Upper lobe of right lung (tissue), 1 donor: ENCODE data around the gene MTHFD1L. TPM values are rescaled to one million over a fixed set of nuclear protein-coding genes. Genes with fewer than 3 reads are reported as not detected.

Source experiments
- ATAC-seq: fragments of 200-7000 bp; cut with Tn5 transposase; one replicate; pipeline ENCODE4 v1.9.1; 2020; ENCODE audit warnings: mild to moderate bottlenecking, moderate library complexity
- DNase-seq: peaks from one replicate; pipeline ENCODE4 v3.0.0-alpha.2; 2020
- H3K27ac ChIP-seq: fragments of 200-600 bp; one replicate; pipeline ENCODE4 v1.8.0; 2022
- H3K27me3 ChIP-seq: fragments of 200-600 bp; one replicate; pipeline ENCODE4 v1.8.0; 2022; ENCODE audit warnings: mild to moderate bottlenecking
- H3K36me3 ChIP-seq: fragments of 200-600 bp; one replicate; pipeline ENCODE4 v1.8.0; 2022
- H3K4me1 ChIP-seq: fragments of 200-600 bp; one replicate; pipeline ENCODE4 v1.8.0; 2022
- H3K4me3 ChIP-seq: fragments of 200-600 bp; one replicate; pipeline ENCODE4 v1.8.0; 2022; ENCODE audit warnings: mild to moderate bottlenecking
- H3K9me3 ChIP-seq: fragments of 200-600 bp; one replicate; pipeline ENCODE4 v1.8.0; 2022
- intact Hi-C: fragments of 100-400 bp; cut with DNase I; formaldehyde crosslinking; loops from one replicate; pipeline ENCODE4 v1.11.0; 2022
- total RNA-seq: library from RNA; stranded (reverse); fragmentation: NEBNext Ultra II Directional; extraction: Animal tissue kit (Norgen Biotek cat#: 25700); gene quantifications from one replicate; pipeline ENCODE4 v1.2.1, GENCODE V29; 2021
- TF ChIP-seq, protein P1 (sequence below): fragments of 200-600 bp; IDR thresholded peaks from one replicate; pipeline ENCODE4 v1.8.0; 2022; ENCODE audit warnings: antibody characterized with exemption
- donor health status: DM: no; HTN: yes; CAD: no; lungs with severe emphysema.

Gene MTHFD1L
- total RNA-seq, 1 donor from 2014 or later, result 27.9 TPM

DNA sequence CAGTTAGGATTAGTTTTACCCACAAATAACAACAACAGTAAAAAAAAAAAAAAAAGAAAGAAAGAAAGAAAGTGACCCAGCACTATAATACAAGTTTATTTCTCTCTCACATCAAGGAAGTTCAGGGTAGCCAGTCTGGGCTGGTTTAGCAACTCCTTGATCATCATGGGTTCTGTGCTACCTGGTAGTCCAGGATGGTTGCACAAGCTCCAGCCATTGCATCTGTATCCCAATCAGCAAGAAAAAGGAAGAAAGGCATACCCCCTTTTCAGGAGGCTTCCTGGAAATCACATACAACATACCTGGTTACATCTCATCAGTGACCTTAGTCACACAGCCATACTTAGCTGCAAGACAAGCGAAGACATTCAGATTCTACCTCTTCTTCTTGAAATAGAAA, 128.5 kb downstream of the MTHFD1L start:
- H3K36me3 ChIP-seq, result no peaks in the 10 kb centered on the region
- TF ChIP-seq, protein P1, sequence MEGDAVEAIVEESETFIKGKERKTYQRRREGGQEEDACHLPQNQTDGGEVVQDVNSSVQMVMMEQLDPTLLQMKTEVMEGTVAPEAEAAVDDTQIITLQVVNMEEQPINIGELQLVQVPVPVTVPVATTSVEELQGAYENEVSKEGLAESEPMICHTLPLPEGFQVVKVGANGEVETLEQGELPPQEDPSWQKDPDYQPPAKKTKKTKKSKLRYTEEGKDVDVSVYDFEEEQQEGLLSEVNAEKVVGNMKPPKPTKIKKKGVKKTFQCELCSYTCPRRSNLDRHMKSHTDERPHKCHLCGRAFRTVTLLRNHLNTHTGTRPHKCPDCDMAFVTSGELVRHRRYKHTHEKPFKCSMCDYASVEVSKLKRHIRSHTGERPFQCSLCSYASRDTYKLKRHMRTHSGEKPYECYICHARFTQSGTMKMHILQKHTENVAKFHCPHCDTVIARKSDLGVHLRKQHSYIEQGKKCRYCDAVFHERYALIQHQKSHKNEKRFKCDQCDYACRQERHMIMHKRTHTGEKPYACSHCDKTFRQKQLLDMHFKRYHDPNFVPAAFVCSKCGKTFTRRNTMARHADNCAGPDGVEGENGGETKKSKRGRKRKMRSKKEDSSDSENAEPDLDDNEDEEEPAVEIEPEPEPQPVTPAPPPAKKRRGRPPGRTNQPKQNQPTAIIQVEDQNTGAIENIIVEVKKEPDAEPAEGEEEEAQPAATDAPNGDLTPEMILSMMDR, result no peak
- H3K9me3 ChIP-seq, result no peaks in the 10 kb centered on the region
- DNase-seq, result no peak
- H3K4me1 ChIP-seq, result no peaks in the 10 kb centered on the region
- H3K27me3 ChIP-seq, result no peaks in the 10 kb centered on the region
- no peak for ATAC-seq
- H3K4me3 ChIP-seq, result no peak overlapping the region
- intact Hi-C loops, result loop anchor here (10.0 kb wide), 1 partner anchor 49 kb away; no protein-coding TSS in a partner anchor
- H3K27ac ChIP-seq, result no peak overlapping the region

DNA sequence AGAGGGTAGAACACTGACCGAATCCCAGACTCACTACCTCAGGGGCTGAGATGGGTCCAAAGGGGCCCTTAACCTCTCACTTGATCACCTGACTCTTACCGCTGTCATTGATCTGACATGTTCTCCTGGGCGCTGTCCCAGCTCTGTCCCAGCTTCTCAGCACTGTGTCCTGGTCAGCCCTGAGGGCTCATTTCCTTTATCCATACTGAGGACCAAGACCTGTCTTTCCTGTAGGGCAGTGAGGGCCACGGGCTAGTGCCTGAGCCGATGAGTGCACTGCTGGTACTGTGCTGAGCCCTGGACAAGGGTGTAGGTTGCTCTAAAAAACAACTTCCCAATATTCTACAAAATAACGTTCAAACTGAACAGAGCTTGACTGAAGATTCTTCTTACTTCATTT, 131.5 kb downstream of the MTHFD1L start:
- intact Hi-C loops, result loop anchor here (10.0 kb wide), 1 partner anchor 52 kb away; no protein-coding TSS in a partner anchor
- no peak for ATAC-seq
- Histone ChIP-seq H3K4me1 (no peaks in the 10 kb centered on the region), H3K4me3 (no peak overlapping the region), H3K36me3 (no peaks in the 10 kb centered on the region), H3K9me3 (no peaks in the 10 kb centered on the region), H3K27ac (no peak overlapping the region), H3K27me3 (no peaks in the 10 kb centered on the region)
- no peak for DNase-seq
- TF ChIP-seq, protein P1, result no peak

DNA sequence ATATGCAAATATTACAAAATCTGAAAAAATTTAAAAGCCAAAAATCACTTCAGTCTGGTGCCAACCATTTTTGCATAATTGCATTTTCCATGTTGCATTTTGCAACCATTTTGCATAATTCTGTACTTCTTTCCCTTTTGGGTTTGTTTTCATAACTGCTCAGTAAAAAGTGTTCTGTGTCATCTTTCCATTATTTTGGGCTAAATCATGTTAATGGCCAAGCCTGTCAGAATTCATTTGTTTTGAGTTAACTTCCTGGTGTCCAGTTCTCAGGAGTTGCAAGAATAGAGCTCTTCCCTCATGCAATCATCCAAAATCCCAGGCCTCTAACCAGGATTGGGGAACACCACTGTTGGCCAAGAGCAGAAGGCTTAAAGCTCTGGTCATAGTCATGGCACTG, 133.6 kb downstream of the MTHFD1L start:
- Histone ChIP-seq H3K4me1 (peaks cover 4% of the 10 kb centered on the region), H3K27me3 (no peaks in the 10 kb centered on the region), H3K27ac (no peak overlapping the region), H3K4me3 (no peak overlapping the region), H3K36me3 (no peaks in the 10 kb centered on the region), H3K9me3 (no peaks in the 10 kb centered on the region)
- DNase-seq, result no peak
- TF ChIP-seq, protein P1, result no peak
- no peak for ATAC-seq
- intact Hi-C loops, result loop anchor here (10.0 kb wide), 1 partner anchor 54 kb away; no protein-coding TSS in a partner anchor

DNA sequence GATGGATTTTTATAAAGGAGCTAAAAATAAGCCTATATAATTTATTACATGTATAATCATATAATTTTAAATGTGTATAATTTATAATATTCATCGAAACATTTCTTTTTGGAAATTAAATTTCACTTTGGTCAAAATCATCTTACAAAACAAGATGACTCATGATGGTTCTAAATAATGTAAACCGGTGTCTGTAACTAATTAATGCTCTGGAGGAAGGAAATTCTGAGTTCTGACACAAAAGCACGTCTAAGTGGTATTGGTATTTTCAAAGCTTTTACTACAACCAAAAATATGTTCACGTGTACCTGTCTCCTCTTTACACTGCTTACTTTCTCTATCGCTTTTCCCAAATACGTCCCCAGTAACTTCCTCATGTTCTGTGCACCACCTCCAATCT, 134.1 kb downstream of the MTHFD1L start:
- H3K4me3 ChIP-seq, result no peak overlapping the region
- DNase-seq (no peak), ATAC-seq (no peak)
- H3K27me3 ChIP-seq, result no peaks in the 10 kb centered on the region
- TF ChIP-seq, protein P1, result no peak
- no peaks in the 10 kb centered on the region for H3K36me3 ChIP-seq
- no peaks in the 10 kb centered on the region for H3K9me3 ChIP-seq
- H3K4me1 ChIP-seq, result peaks cover 9% of the 10 kb centered on the region
- intact Hi-C loops, result loop anchor here (10.0 kb wide), 1 partner anchor 55 kb away; no protein-coding TSS in a partner anchor
- no peak overlapping the region for H3K27ac ChIP-seq

DNA sequence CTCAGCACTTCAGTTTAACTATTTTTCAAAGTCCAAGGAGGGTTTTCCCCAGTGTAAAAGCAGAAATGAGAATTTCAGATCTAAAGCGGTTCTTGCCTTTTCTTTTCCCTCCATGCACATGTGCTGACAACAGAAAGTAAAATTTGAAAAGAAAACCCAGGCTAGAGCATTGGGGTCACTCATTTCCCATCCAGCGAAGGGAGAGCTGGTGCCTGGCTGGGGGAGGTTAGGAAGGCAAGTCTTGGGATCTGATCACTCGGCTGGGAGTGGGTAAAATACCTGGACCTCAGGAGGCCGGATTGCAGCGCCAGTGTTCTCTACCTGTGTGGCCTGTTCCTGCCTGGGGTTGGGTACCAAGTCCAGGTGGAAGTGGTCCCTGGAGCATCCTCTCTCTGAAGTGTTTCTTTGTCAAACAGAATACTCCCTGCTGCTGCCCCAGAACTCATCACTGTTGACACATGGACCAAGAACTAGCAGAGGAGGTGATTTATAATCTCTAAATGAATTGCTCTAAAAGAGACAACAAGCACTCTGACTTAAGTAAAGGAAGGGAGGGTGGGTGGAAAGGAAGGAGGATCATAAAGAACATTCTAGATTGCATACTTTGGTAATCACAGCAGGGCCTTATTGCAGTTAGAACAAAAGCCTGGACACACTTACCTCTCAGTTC, 136.0 kb downstream of the MTHFD1L start:
- Histone ChIP-seq H3K9me3 (no peaks in the 10 kb centered on the region), H3K4me1 (peaks cover 17% of the 10 kb centered on the region), H3K27ac (no peak overlapping the region), H3K27me3 (no peaks in the 10 kb centered on the region), H3K4me3 (no peak overlapping the region), H3K36me3 (no peaks in the 10 kb centered on the region)
- intact Hi-C loops, result no loop called here
- TF ChIP-seq, protein P1, result no peak
- DNase-seq, result no peak
- ATAC-seq, result no peak
